Measurements from ENCODE around the gene ZNF814.

GRCh38 chr19:57886046-57886445 is 2.8 kb downstream of the ZNF814 start:
- no peak for TF ChIP-seq POLR2AphosphoS5 (IDR thresholded peaks at IDR 0.05; ENCODE audit: low read depth)
- no peak for TF ChIP-seq EZH2 (IDR thresholded peaks at IDR 0.05; ENCODE audit: low read depth, unreplicated experiment)
- TF ChIP-seq, protein P1, sequence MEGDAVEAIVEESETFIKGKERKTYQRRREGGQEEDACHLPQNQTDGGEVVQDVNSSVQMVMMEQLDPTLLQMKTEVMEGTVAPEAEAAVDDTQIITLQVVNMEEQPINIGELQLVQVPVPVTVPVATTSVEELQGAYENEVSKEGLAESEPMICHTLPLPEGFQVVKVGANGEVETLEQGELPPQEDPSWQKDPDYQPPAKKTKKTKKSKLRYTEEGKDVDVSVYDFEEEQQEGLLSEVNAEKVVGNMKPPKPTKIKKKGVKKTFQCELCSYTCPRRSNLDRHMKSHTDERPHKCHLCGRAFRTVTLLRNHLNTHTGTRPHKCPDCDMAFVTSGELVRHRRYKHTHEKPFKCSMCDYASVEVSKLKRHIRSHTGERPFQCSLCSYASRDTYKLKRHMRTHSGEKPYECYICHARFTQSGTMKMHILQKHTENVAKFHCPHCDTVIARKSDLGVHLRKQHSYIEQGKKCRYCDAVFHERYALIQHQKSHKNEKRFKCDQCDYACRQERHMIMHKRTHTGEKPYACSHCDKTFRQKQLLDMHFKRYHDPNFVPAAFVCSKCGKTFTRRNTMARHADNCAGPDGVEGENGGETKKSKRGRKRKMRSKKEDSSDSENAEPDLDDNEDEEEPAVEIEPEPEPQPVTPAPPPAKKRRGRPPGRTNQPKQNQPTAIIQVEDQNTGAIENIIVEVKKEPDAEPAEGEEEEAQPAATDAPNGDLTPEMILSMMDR (conservative IDR thresholded peaks at IDR 0.05; ENCODE audit: low read depth in 2 of 2), result no peak
- no peak for TF ChIP-seq EZH2phosphoT487 (IDR thresholded peaks at IDR 0.05; ENCODE audit: unreplicated experiment)
- TF ChIP-seq, protein P2, sequence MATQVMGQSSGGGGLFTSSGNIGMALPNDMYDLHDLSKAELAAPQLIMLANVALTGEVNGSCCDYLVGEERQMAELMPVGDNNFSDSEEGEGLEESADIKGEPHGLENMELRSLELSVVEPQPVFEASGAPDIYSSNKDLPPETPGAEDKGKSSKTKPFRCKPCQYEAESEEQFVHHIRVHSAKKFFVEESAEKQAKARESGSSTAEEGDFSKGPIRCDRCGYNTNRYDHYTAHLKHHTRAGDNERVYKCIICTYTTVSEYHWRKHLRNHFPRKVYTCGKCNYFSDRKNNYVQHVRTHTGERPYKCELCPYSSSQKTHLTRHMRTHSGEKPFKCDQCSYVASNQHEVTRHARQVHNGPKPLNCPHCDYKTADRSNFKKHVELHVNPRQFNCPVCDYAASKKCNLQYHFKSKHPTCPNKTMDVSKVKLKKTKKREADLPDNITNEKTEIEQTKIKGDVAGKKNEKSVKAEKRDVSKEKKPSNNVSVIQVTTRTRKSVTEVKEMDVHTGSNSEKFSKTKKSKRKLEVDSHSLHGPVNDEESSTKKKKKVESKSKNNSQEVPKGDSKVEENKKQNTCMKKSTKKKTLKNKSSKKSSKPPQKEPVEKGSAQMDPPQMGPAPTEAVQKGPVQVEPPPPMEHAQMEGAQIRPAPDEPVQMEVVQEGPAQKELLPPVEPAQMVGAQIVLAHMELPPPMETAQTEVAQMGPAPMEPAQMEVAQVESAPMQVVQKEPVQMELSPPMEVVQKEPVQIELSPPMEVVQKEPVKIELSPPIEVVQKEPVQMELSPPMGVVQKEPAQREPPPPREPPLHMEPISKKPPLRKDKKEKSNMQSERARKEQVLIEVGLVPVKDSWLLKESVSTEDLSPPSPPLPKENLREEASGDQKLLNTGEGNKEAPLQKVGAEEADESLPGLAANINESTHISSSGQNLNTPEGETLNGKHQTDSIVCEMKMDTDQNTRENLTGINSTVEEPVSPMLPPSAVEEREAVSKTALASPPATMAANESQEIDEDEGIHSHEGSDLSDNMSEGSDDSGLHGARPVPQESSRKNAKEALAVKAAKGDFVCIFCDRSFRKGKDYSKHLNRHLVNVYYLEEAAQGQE (IDR thresholded peaks at IDR 0.05; ENCODE audit: unreplicated experiment), result no peak
